IMR-90 (cell line): ENCODE results near the gene XAGE1B. TPM values are rescaled to one million over a fixed set of nuclear protein-coding genes. Genes with fewer than 3 reads are reported as not detected.

Source experiments
- ATAC-seq: fragments of 200-7000 bp; cut with Tn5 transposase; 2 replicates; pipeline ENCODE4 v1.9.1; 2020; ENCODE audit warnings: low read depth, mild to moderate bottlenecking, moderate library complexity
- BruUV-seq: library from RNA; stranded (reverse); fragments of 400-500 nt; replicated peaks from 2 replicates; lab custom pipeline; 2021; lab: Mats Ljungman, UMichigan
- CTCF ChIA-PET: fragments of 300-600 bp; formaldehyde crosslinking; extraction: SDS; loops from one replicate; lab custom pipeline; 2021; ENCODE audit warnings: antibody characterized with exemption; lab: Yijun Ruan, JAX
- POLR2A ChIA-PET: fragments of 300-600 bp; sonication (Branson Sonifier 250); formaldehyde crosslinking; loops from one replicate; lab custom pipeline; 2022; ENCODE audit warnings: antibody characterized with exemption; ENCODE audit not compliant: unreplicated experiment; lab: Charles Lee
- DNase-seq: peaks from one replicate; pipeline ENCODE4 v3.0.0; 2013
- H2AFZ ChIP-seq: replicated peaks from 2 replicates; pipeline ENCODE3; 2013; ENCODE audit warnings: low read length, mild to moderate bottlenecking; ENCODE audit not compliant: poor library complexity
- H2AK5ac ChIP-seq: 2 replicates; pipeline ENCODE4 v1.6.1; 2013; ENCODE audit warnings: low read depth, low read length, inconsistent platforms
- H2AK9ac ChIP-seq: replicated peaks from 2 replicates; pipeline ENCODE3; 2013; ENCODE audit warnings: mild to moderate bottlenecking, low read depth, low read length, moderate library complexity; ENCODE audit not compliant: poor library complexity
- H2BK120ac ChIP-seq: 2 replicates; pipeline ENCODE4 v1.6.1; 2013; ENCODE audit warnings: low read depth, low read length, inconsistent platforms
- H2BK15ac ChIP-seq: 3 replicates; pipeline ENCODE4 v1.6.1; 2013; ENCODE audit warnings: low read depth, low read length, inconsistent platforms
- H2BK20ac ChIP-seq: 2 replicates; pipeline ENCODE4 v1.6.1; 2013; ENCODE audit warnings: low read depth, mild to moderate bottlenecking, inconsistent platforms, low read length, moderate library complexity
- H2BK5ac ChIP-seq: 2 replicates; pipeline ENCODE4 v1.6.1; 2013; ENCODE audit warnings: mild to moderate bottlenecking, low read depth, low read length, inconsistent platforms; ENCODE audit not compliant: poor library complexity, severe bottlenecking
- H3K14ac ChIP-seq: replicated peaks from 2 replicates; pipeline ENCODE4 v1.6.1; 2013; ENCODE audit warnings: low read depth, low read length, inconsistent platforms
- H3K18ac ChIP-seq: 2 replicates; pipeline ENCODE4 v1.6.1; 2013; ENCODE audit warnings: low read depth, low read length, control low read depth
- H3K23ac ChIP-seq: 2 replicates; pipeline ENCODE4 v1.6.1; 2013; ENCODE audit warnings: low read depth, low read length, inconsistent platforms
- H3K27ac ChIP-seq: 2 replicates; pipeline ENCODE4 v1.5.1; 2013; ENCODE audit warnings: mild to moderate bottlenecking, control low read depth, low read length; ENCODE audit not compliant: insufficient read depth
- H3K27me3 ChIP-seq: 2 replicates; pipeline ENCODE4 v1.6.1; 2013; ENCODE audit warnings: low read length; ENCODE audit not compliant: control insufficient read depth, insufficient read depth
- H3K36me3 ChIP-seq: 2 replicates; pipeline ENCODE4 v1.6.1; 2013; ENCODE audit warnings: low read length, mixed read lengths; ENCODE audit not compliant: control insufficient read depth, insufficient read depth
- H3K4ac ChIP-seq: 2 replicates; pipeline ENCODE4 v1.6.1; 2013; ENCODE audit warnings: low read depth, low read length, inconsistent platforms
- H3K4me1 ChIP-seq: 2 replicates; pipeline ENCODE4 v1.6.1; 2013; ENCODE audit warnings: low read length, mixed read lengths; ENCODE audit not compliant: control insufficient read depth, insufficient read depth
- H3K4me2 ChIP-seq: 2 replicates; pipeline ENCODE4 v1.6.1; 2013; ENCODE audit warnings: low read depth, mild to moderate bottlenecking, control low read depth, low read length, moderate library complexity
- H3K4me3 ChIP-seq: 2 replicates; pipeline ENCODE4 v1.5.1; 2013; ENCODE audit warnings: low read depth, mild to moderate bottlenecking, control low read depth, low read length, moderate library complexity; ENCODE audit not compliant: insufficient read depth
- H3K56ac ChIP-seq: 2 replicates; pipeline ENCODE4 v1.6.1; 2013; ENCODE audit warnings: low read length, inconsistent platforms; ENCODE audit not compliant: insufficient read depth; ENCODE audit errors: extremely low read depth
- H3K79me1 ChIP-seq, 2 experiments: 2 replicates each; pipeline ENCODE4 v1.6.1; 2013; ENCODE audit warnings: low read length in 2 of 2, inconsistent platforms in 1 of 2, low read depth in 1 of 2
- H3K9ac ChIP-seq: 2 replicates; pipeline ENCODE4 v1.6.1; 2013; ENCODE audit warnings: low read depth, low read length, control low read depth
- H3K9me1 ChIP-seq: 2 replicates; pipeline ENCODE4 v1.6.1; 2013; ENCODE audit warnings: low read length, inconsistent platforms; ENCODE audit not compliant: insufficient read depth
- H3K9me3 ChIP-seq: 2 replicates; pipeline ENCODE4 v1.6.1; 2013; ENCODE audit warnings: low read length; ENCODE audit not compliant: control insufficient read depth, insufficient read depth
- H4K20me1 ChIP-seq: 2 replicates; pipeline ENCODE4 v1.6.1; 2013; ENCODE audit warnings: low read length, inconsistent platforms; ENCODE audit not compliant: insufficient read depth
- H4K5ac ChIP-seq: 2 replicates; pipeline ENCODE4 v1.6.1; 2013; ENCODE audit warnings: mild to moderate bottlenecking, low read depth, low read length, control low read depth
- H4K8ac ChIP-seq, 2 experiments: 2 replicates each; pipeline ENCODE4 v1.6.1; 2013; ENCODE audit warnings: low read depth in 2 of 2, low read length in 2 of 2, control low read depth in 1 of 2, inconsistent platforms in 1 of 2
- H4K91ac ChIP-seq: 2 replicates; pipeline ENCODE4 v1.6.1; 2013; ENCODE audit warnings: low read depth, low read length, inconsistent platforms; ENCODE audit not compliant: insufficient read depth
- BHLHE40 ChIP-seq: fragments of 150-350 bp; IDR thresholded peaks from 2 replicates; pipeline ENCODE4 v1.6.1; 2016; ENCODE audit warnings: mild to moderate bottlenecking, low read depth, low read length
- CEBPB ChIP-seq: IDR thresholded peaks from 2 replicates; pipeline ENCODE4 v1.6.1; 2012; ENCODE audit warnings: low read depth, low read length, improper control_type of control experiment
- CHD1 ChIP-seq: IDR thresholded peaks from 2 replicates; pipeline ENCODE4 v1.6.1; 2012; ENCODE audit warnings: low read depth, low read length, improper control_type of control experiment
- FOS ChIP-seq: fragments of 150-350 bp; IDR thresholded peaks from 2 replicates; pipeline ENCODE4 v1.6.1; 2016; ENCODE audit warnings: low read depth, low read length
- MAFK ChIP-seq: IDR thresholded peaks from 2 replicates; pipeline ENCODE4 v1.6.1; 2012; ENCODE audit warnings: low read depth, low read length, improper control_type of control experiment
- MAZ ChIP-seq: IDR thresholded peaks from 2 replicates; pipeline ENCODE4 v1.6.1; 2012; ENCODE audit warnings: low read depth, mild to moderate bottlenecking, low read length, improper control_type of control experiment, moderate library complexity, borderline replicate concordance
- MXI1 ChIP-seq: IDR thresholded peaks from 2 replicates; pipeline ENCODE4 v1.6.1; 2012; ENCODE audit warnings: low read depth, mild to moderate bottlenecking, low read length, moderate library complexity, borderline replicate concordance
- NFE2L2 ChIP-seq: fragments of 150-350 bp; IDR thresholded peaks from 2 replicates; pipeline ENCODE4 v1.6.1; 2016; ENCODE audit warnings: low read depth, mild to moderate bottlenecking, low read length
- POLR2A ChIP-seq: IDR thresholded peaks from 2 replicates; pipeline ENCODE4 v1.6.1; 2012; ENCODE audit warnings: mild to moderate bottlenecking, low read depth, low read length
- RAD21 ChIP-seq: IDR thresholded peaks from 2 replicates; pipeline ENCODE4 v1.6.1; 2012; ENCODE audit warnings: low read length, improper control_type of control experiment
- RCOR1 ChIP-seq: IDR thresholded peaks from 2 replicates; pipeline ENCODE4 v1.6.1; 2012; ENCODE audit warnings: mild to moderate bottlenecking, low read length, improper control_type of control experiment; ENCODE audit not compliant: insufficient replicate concordance
- RFX5 ChIP-seq: IDR thresholded peaks from 2 replicates; pipeline ENCODE4 v1.8.0; 2012; ENCODE audit warnings: low read depth, mild to moderate bottlenecking, low read length, moderate library complexity
- SMC3 ChIP-seq: fragments of 150-350 bp; IDR thresholded peaks from 2 replicates; pipeline ENCODE4 v1.6.1; 2016; ENCODE audit warnings: low read depth, mild to moderate bottlenecking, antibody characterized with exemption, low read length, moderate library complexity
- WGBS, 2 experiments: methylation state at CpG; one replicate each; pipeline versions ENCODE4 v1.1.5 to v1.1.7; 2013; ENCODE audit warnings: missing lambda C conversion rate in 2 of 2; ENCODE audit not compliant: insufficient read length in 1 of 2; ENCODE audit errors: extremely low coverage in 2 of 2; 5-methylcytosine and 5-hydroxymethylcytosine counted together
- dilution Hi-C: fragments of 300-500 bp; cut with HindIII; formaldehyde crosslinking; loops from one replicate; pipeline ENCODE4 v1.14.3; 2018; ENCODE audit warnings: low sequenced_read_pairs; ENCODE audit not compliant: unreplicated experiment
- in situ Hi-C: fragments of 300-500 bp; cut with MboI; formaldehyde crosslinking; loops from 3 replicates; pipeline ENCODE4 v1.14.3; 2019; ENCODE audit warnings: low sequenced_read_pairs, inconsistent platforms, mixed read lengths
- intact Hi-C: fragments of 100-400 bp; cut with micrococcal nuclease; formaldehyde crosslinking; loops from 2 replicates; pipeline ENCODE4 v1.10.0; 2022
- polyA plus RNA-seq, 3 experiments: library from polyadenylated mRNA; depleted of rRNA; stranded (reverse); fragments of >200 nt; gene quantifications; 2 replicates each; pipeline ENCODE4 v1.2.3, GENCODE V29; 2012; ENCODE audit warnings: low replicate concordance in 1 of 3
- total RNA-seq: library from RNA; depleted of rRNA; stranded (reverse); fragments of >200 nt; gene quantifications from 2 replicates; pipeline ENCODE4 v1.2.3, GENCODE V29; 2012
- TF ChIP-seq, protein P1 (sequence below): fragments of 150-350 bp; IDR thresholded peaks from 2 replicates; pipeline ENCODE4 v1.6.1; 2017; ENCODE audit warnings: mild to moderate bottlenecking, antibody characterized with exemption, low read length, low read depth
- TF ChIP-seq, protein P2 (sequence below): fragments of 150-350 bp; IDR thresholded peaks from 2 replicates; pipeline ENCODE4 v1.6.1; 2016; ENCODE audit warnings: low read depth, mild to moderate bottlenecking, low read length, moderate library complexity, borderline replicate concordance
- TF ChIP-seq, protein P3 (sequence below): conservative IDR thresholded peaks from 2 replicates; pipeline ENCODE4 v1.5.1; 2012; ENCODE audit warnings: mild to moderate bottlenecking, low read depth, low read length, improper control_type of control experiment

The XAGE1B gene
- total and polyA plus RNA-seq, 2 of the 4 experiments (the other 2 are of a cell fraction), result not detected

DNA sequence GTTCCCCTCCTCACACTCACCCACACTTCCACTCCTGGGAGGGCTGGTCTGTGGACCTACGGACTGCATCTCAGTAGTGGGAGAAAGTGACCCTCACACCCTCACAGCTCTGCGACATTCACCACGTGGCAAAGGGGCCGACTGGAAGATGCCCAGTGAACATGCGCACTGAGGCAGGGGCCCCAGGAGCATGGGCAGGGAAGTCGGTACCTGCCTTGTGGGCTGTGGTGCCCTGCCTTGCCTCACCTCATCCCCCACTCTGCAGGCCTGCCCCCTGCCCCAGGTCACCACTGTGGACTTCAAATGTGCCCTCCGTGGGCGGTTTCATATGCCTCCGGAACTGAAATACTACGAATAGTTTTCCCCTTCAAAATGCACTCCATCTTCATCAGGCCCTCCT, 46.2 kb upstream of the XAGE1B start:
- H2AFZ ChIP-seq, result no peak overlapping the region
- H3K9me1 ChIP-seq, result no peaks in the 10 kb centered on the region
- dilution Hi-C loops, result no loop called here
- H3K36me3 ChIP-seq, result no peaks in the 10 kb centered on the region
- no peak overlapping the region for H3K18ac ChIP-seq
- H3K23ac ChIP-seq, result no peak overlapping the region
- intact Hi-C loops, result no loop called here
- no peak overlapping the region for H3K27ac ChIP-seq
- H3K79me1 ChIP-seq, result no peaks in the 10 kb centered on the region
- no peak overlapping the region for H3K4me2 ChIP-seq
- H4K5ac ChIP-seq, result no peak overlapping the region
- in situ Hi-C loops, result no loop called here
- no peak overlapping the region for H3K4ac ChIP-seq
- no TSS peak for BruUV-seq
- no peak overlapping the region for H4K8ac ChIP-seq
- H3K9me3 ChIP-seq, result no peaks in the 10 kb centered on the region
- no peaks in the 10 kb centered on the region for H4K20me1 ChIP-seq
- WGBS, 2 experiments, result 67% methylated on average over 2 of the region's 10 CpGs; no CpG with 5 or more reads in 1 of the 2 experiments
- ATAC-seq (no peak), DNase-seq (no peak)
- H2BK20ac ChIP-seq, result no peak overlapping the region
- no peak overlapping the region for H2BK15ac ChIP-seq
- no peak overlapping the region for H2AK5ac ChIP-seq
- no peak for TF ChIP-seq BHLHE40
- TF ChIP-seq, protein P1, sequence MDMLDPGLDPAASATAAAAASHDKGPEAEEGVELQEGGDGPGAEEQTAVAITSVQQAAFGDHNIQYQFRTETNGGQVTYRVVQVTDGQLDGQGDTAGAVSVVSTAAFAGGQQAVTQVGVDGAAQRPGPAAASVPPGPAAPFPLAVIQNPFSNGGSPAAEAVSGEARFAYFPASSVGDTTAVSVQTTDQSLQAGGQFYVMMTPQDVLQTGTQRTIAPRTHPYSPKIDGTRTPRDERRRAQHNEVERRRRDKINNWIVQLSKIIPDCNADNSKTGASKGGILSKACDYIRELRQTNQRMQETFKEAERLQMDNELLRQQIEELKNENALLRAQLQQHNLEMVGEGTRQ, result no peak
- TF ChIP-seq RCOR1, result no peak
- TF ChIP-seq FOS, result no peak
- no peak for TF ChIP-seq CEBPB
- no peak for TF ChIP-seq POLR2A
- TF ChIP-seq RFX5, result no peak
- TF ChIP-seq MAZ, result no peak
- no peak for TF ChIP-seq RAD21
- TF ChIP-seq, protein P2, sequence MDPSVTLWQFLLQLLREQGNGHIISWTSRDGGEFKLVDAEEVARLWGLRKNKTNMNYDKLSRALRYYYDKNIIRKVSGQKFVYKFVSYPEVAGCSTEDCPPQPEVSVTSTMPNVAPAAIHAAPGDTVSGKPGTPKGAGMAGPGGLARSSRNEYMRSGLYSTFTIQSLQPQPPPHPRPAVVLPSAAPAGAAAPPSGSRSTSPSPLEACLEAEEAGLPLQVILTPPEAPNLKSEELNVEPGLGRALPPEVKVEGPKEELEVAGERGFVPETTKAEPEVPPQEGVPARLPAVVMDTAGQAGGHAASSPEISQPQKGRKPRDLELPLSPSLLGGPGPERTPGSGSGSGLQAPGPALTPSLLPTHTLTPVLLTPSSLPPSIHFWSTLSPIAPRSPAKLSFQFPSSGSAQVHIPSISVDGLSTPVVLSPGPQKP, result no peak
- TF ChIP-seq MXI1, result no peak
- TF ChIP-seq, protein P3, sequence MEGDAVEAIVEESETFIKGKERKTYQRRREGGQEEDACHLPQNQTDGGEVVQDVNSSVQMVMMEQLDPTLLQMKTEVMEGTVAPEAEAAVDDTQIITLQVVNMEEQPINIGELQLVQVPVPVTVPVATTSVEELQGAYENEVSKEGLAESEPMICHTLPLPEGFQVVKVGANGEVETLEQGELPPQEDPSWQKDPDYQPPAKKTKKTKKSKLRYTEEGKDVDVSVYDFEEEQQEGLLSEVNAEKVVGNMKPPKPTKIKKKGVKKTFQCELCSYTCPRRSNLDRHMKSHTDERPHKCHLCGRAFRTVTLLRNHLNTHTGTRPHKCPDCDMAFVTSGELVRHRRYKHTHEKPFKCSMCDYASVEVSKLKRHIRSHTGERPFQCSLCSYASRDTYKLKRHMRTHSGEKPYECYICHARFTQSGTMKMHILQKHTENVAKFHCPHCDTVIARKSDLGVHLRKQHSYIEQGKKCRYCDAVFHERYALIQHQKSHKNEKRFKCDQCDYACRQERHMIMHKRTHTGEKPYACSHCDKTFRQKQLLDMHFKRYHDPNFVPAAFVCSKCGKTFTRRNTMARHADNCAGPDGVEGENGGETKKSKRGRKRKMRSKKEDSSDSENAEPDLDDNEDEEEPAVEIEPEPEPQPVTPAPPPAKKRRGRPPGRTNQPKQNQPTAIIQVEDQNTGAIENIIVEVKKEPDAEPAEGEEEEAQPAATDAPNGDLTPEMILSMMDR, result no peak
- TF ChIP-seq CHD1, result no peak
- TF ChIP-seq MAFK, result no peak
- TF ChIP-seq NFE2L2, result no peak
- TF ChIP-seq SMC3, result no peak
- H3K27me3 ChIP-seq, result peaks cover 15% of the 10 kb centered on the region
- no peak overlapping the region for H2BK120ac ChIP-seq
- no peak overlapping the region for H3K4me3 ChIP-seq
- H3K14ac ChIP-seq, result no peak overlapping the region
- H3K9ac ChIP-seq, result no peak overlapping the region
- no peaks in the 10 kb centered on the region for H3K4me1 ChIP-seq
- no peak overlapping the region for H2BK5ac ChIP-seq
- POLR2A ChIA-PET, result no interaction called here
- CTCF ChIA-PET, result no interaction called here
- H4K91ac ChIP-seq, result no peak overlapping the region
- no peak overlapping the region for H2AK9ac ChIP-seq
- H3K56ac ChIP-seq, result no peak overlapping the region
